MM.1S (cell line): ENCODE results near the gene GMPPA.
A peak's percentile ranks its signal among the peaks of the same experiment; 100 is the strongest.

Source experiments
- DNase-seq: peaks from one replicate; pipeline ENCODE4 v3.0.0-alpha.2; 2015
- H2AFZ ChIP-seq: fragments of 300-600 bp; sonication (generic); 2 replicates; pipeline ENCODE4 v1.6.0; 2016; ENCODE audit warnings: antibody characterized with exemption, low read length
- H3F3A ChIP-seq: fragments of 300-600 bp; sonication (generic); 2 replicates; pipeline ENCODE4 v1.6.1; 2016; ENCODE audit warnings: mild to moderate bottlenecking, antibody characterized with exemption, low read length, moderate library complexity, mixed read lengths; ENCODE audit not compliant: insufficient read depth
- H3K27ac ChIP-seq: fragments of 300-600 bp; sonication (generic); 2 replicates; pipeline ENCODE4 v1.5.1; 2016; ENCODE audit warnings: mild to moderate bottlenecking, low read length
- H3K27me3 ChIP-seq: fragments of 300-600 bp; sonication (generic); replicated peaks from 2 replicates; pipeline ENCODE4 v1.6.0; 2016; ENCODE audit warnings: low read length; ENCODE audit not compliant: insufficient read depth
- H3K36me3 ChIP-seq: fragments of 300-600 bp; sonication (generic); replicated peaks from 2 replicates; pipeline ENCODE4 v1.6.1; 2016; ENCODE audit warnings: mild to moderate bottlenecking, low read length, mixed read lengths; ENCODE audit not compliant: insufficient read depth
- H3K4me1 ChIP-seq: fragments of 300-600 bp; sonication (generic); 2 replicates; pipeline ENCODE4 v1.6.1; 2016; ENCODE audit warnings: low read length, mixed read lengths
- H3K4me2 ChIP-seq: fragments of 300-600 bp; sonication (generic); 2 replicates; pipeline ENCODE4 v1.6.0; 2016; ENCODE audit warnings: low read depth, low read length
- H3K4me3 ChIP-seq: fragments of 300-600 bp; sonication (generic); 2 replicates; pipeline ENCODE4 v1.5.1; 2016; ENCODE audit warnings: low read length, mixed read lengths
- H3K79me2 ChIP-seq: fragments of 300-600 bp; sonication (generic); 2 replicates; pipeline ENCODE4 v1.6.1; 2016; ENCODE audit warnings: mixed run types, low read length, mixed read lengths
- H3K9ac ChIP-seq: fragments of 300-600 bp; sonication (generic); 2 replicates; pipeline ENCODE4 v1.6.1; 2016; ENCODE audit warnings: low read length, mixed read lengths
- H3K9me2 ChIP-seq: fragments of 300-600 bp; sonication (generic); replicated peaks from 2 replicates; pipeline ENCODE4 v1.6.1; 2016; ENCODE audit warnings: mild to moderate bottlenecking, low read length, mixed read lengths; ENCODE audit not compliant: insufficient read depth
- H3K9me3 ChIP-seq: fragments of 300-600 bp; sonication (generic); replicated peaks from 2 replicates; pipeline ENCODE4 v1.6.1; 2016; ENCODE audit warnings: mild to moderate bottlenecking, low read length, mixed read lengths; ENCODE audit not compliant: insufficient read depth
- H4K20me1 ChIP-seq: fragments of 300-600 bp; sonication (generic); 2 replicates; pipeline ENCODE4 v1.6.1; 2016; ENCODE audit warnings: mild to moderate bottlenecking, low read length, moderate library complexity, mixed read lengths; ENCODE audit not compliant: insufficient read depth
- CTCF ChIP-seq: fragments of 300-600 bp; sonication (generic); IDR thresholded peaks from 2 replicates; pipeline ENCODE4 v1.5.1; 2016; ENCODE audit warnings: antibody characterized with exemption, low read length, mixed read lengths
- EZH2 ChIP-seq: fragments of 300-600 bp; sonication (generic); optimal IDR thresholded peaks from 2 replicates; pipeline ENCODE3; 2017; ENCODE audit warnings: low read depth, mild to moderate bottlenecking, antibody characterized with exemption, low read length, mixed read lengths
- EZH2phosphoT487 ChIP-seq: fragments of 300-600 bp; sonication (generic); IDR thresholded peaks from 2 replicates; pipeline ENCODE4 v1.6.1; 2018; ENCODE audit warnings: antibody characterized with exemption, low read length

The GMPPA gene

GRCh38 chr2:219552382-219553167 lies 53.9 kb downstream of the GMPPA start:
- TF ChIP-seq EZH2phosphoT487 (no peak), CTCF (no peak), EZH2 (no peak)
- no peak overlapping the region for H3K27ac ChIP-seq
- H3K4me2 ChIP-seq = peak overlapping the region; percentile 75

GRCh38 chr2:219553168-219553417 lies 54.4 kb downstream of the GMPPA start:
- Histone ChIP-seq H3K27ac (no peak overlapping the region), H3K9ac (no peak overlapping the region), H3K36me3 (no peaks in the 10 kb centered on the region), H3K79me2 (no peaks in the 10 kb centered on the region), H2AFZ (no peak overlapping the region), H3K4me1 (no peaks in the 10 kb centered on the region), H3K9me2 (no peaks in the 10 kb centered on the region), H3K9me3 (no peaks in the 10 kb centered on the region), H4K20me1 (no peaks in the 10 kb centered on the region), H3F3A (no peaks in the 10 kb centered on the region), H3K27me3 (peaks cover 47% of the 10 kb centered on the region), H3K4me3 (no peak overlapping the region), H3K4me2 (no peak overlapping the region)
- TF ChIP-seq EZH2 (no peak), EZH2phosphoT487 (no peak), CTCF (no peak)
- DNase-seq = no peak

More at GRCh38 chr2:219552382-219553167, 53.9 kb downstream of the GMPPA start:
- peak overlapping the region; percentile 60 for H3K4me3 ChIP-seq
- peak; percentile 44 for DNase-seq
- no peaks in the 10 kb centered on the region for H3K4me1 ChIP-seq
- no peaks in the 10 kb centered on the region for H3K79me2 ChIP-seq
- peaks cover 42% of the 10 kb centered on the region for H3K27me3 ChIP-seq
- no peak overlapping the region for H3K9ac ChIP-seq
- H2AFZ ChIP-seq = peak overlapping the region; percentile 58
- no peaks in the 10 kb centered on the region for H3F3A ChIP-seq
- H4K20me1 ChIP-seq = no peaks in the 10 kb centered on the region
- no peaks in the 10 kb centered on the region for H3K36me3 ChIP-seq
- H3K9me2 ChIP-seq = no peaks in the 10 kb centered on the region
- H3K9me3 ChIP-seq = no peaks in the 10 kb centered on the region

GRCh38 chr2:219553463-219553963 lies 54.8 kb downstream of the GMPPA start:
- no peak overlapping the region for H3K9ac ChIP-seq
- no peak overlapping the region for H3K27ac ChIP-seq
- no peaks in the 10 kb centered on the region for H3F3A ChIP-seq
- DNase-seq = no peak
- no peak overlapping the region for H3K4me3 ChIP-seq
- no peaks in the 10 kb centered on the region for H3K79me2 ChIP-seq
- no peaks in the 10 kb centered on the region for H3K4me1 ChIP-seq
- TF ChIP-seq CTCF (no peak), EZH2phosphoT487 (no peak), EZH2 (no peak)
- H3K36me3 ChIP-seq = no peaks in the 10 kb centered on the region
- H3K4me2 ChIP-seq = no peak overlapping the region
- H2AFZ ChIP-seq = no peak overlapping the region
- no peaks in the 10 kb centered on the region for H3K9me2 ChIP-seq
- H4K20me1 ChIP-seq = no peaks in the 10 kb centered on the region
- H3K27me3 ChIP-seq = peaks cover 51% of the 10 kb centered on the region
- no peaks in the 10 kb centered on the region for H3K9me3 ChIP-seq
